GM12874 (cell line): ENCODE results near the gene EFCAB7.

Source experiments
- TF ChIP-seq, protein P1 (sequence below): IDR thresholded peaks from 2 replicates; pipeline ENCODE4 v1.5.1; 2011; ENCODE audit warnings: low read depth, mild to moderate bottlenecking, control low read depth, low read length, moderate library complexity; ENCODE audit not compliant: insufficient read depth

Gene EFCAB7

GRCh38 chr1:63575340-63575826 lies 52.1 kb downstream of the EFCAB7 start:
- TF ChIP-seq, protein P1, sequence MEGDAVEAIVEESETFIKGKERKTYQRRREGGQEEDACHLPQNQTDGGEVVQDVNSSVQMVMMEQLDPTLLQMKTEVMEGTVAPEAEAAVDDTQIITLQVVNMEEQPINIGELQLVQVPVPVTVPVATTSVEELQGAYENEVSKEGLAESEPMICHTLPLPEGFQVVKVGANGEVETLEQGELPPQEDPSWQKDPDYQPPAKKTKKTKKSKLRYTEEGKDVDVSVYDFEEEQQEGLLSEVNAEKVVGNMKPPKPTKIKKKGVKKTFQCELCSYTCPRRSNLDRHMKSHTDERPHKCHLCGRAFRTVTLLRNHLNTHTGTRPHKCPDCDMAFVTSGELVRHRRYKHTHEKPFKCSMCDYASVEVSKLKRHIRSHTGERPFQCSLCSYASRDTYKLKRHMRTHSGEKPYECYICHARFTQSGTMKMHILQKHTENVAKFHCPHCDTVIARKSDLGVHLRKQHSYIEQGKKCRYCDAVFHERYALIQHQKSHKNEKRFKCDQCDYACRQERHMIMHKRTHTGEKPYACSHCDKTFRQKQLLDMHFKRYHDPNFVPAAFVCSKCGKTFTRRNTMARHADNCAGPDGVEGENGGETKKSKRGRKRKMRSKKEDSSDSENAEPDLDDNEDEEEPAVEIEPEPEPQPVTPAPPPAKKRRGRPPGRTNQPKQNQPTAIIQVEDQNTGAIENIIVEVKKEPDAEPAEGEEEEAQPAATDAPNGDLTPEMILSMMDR: peak; percentile 18; the same call in 1 of the 2 replicates

GRCh38 chr1:63590166-63590560 lies 66.8 kb downstream of the EFCAB7 start:
- TF ChIP-seq, protein P1: no peak

DNA sequence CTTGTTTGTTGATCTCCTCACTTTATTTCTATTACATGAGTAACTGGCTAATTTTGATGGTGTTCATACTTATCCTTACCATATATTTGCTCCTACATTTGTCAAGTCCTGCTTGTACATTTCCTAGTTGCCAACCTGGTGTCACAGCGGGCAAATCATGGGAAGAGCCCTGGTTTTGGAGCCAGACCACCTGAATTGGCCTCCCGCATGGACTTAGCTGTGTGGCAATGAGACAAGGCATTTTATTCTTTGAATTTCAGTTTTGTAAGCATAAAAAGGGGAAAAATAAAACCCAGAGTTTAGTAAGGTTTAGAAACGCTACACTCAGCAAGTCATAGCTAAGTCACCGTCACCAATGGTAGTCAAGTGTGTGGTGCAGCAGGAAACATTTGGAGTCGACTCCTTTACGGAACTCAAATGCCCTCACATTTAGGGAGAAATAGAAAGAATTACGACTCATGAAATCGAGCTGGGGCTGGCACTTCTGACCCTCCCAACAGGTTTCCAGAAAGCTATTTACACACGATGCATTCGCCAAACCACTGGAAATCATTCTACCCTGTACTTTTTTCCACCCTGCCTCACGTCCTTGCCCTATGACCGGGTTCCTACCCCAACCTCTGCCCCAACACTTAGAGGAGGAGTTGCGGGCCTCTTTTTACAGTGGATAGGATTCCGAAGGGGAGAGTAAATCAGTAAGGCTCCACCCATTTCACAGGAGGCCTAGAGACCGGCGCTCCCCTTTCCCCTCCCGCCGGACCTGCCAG lies 69.4 kb downstream of the EFCAB7 start:
- TF ChIP-seq, protein P1: no peak

DNA sequence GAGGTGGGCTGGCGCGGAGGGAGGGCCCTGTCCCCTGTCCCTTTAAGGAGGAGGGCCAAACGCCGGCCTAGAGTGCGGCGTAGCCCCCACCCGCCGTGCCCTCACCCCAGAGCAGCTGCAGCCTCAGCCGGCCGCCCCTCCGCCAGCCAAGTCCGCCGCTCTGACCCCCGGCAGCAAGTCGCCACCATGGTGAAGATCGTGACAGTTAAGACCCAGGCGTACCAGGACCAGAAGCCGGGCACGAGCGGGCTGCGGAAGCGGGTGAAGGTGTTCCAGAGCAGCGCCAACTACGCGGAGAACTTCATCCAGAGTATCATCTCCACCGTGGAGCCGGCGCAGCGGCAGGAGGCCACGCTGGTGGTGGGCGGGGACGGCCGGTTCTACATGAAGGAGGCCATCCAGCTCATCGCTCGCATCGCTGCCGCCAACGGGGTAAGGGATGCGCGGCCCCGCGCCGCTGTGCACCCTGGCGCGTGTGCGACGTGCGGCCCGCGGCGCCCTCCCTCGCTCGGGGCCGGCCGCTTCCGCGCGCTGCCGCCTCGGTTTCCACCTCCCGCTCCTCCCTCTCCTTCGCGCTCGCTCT lies 70.1 kb downstream of the EFCAB7 start, which contains the start of gene PGM1:
Gene PGM1, plus strand, starts transcription at position 109 of the 583 bp plus-strand sequence. Its CDS starts 78 bp downstream, at position 187.
- TF ChIP-seq, protein P1: no peak

GRCh38 chr1:63593886-63594605 lies 70.7 kb downstream of the EFCAB7 start:
- TF ChIP-seq, protein P1: no peak

DNA sequence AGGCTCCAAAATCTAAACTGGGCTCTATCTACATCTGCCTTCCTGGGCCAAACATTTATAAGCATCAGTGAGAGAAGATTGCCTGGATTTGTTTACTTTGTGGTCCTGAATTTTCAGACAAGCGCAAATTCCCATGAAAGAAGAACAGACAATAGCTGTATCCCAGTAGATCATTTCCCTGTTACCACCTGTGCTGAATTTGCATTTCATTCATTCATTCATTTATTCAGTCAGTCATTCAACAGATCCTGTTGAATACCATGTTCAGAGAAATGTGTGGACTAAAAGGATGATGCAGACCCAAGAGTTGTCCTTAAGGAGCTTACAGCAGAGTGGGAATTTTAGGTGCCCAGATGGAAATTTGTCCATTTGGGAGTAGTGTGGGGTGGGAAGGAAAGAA lies 72.1 kb downstream of the EFCAB7 start:
- TF ChIP-seq, protein P1: no peak

DNA sequence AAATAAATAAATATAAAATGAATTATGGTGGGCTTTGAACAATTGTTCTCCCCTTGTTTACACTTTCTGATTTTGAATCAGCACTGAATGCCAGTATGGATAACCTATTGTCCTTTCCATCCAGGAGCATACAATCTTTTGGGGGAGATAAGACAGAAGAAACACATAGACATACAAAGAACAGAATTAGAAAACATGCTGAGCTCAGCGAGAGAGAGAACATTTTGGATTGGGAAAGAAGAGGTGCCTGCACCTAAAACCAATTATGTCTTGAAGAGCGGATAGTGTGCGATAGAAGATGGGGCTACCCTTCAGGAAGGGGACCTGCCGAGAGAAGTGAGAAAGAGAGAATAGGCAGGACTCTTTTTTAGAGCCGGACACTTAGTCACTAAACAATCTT lies 76.5 kb downstream of the EFCAB7 start:
- TF ChIP-seq, protein P1: no peak
